ENCODE measurements around the gene PRR15L. TPM values are rescaled to one million over a fixed set of nuclear protein-coding genes. Genes with fewer than 3 reads are reported as not detected.

The PRR15L gene
- polyA plus RNA-seq, 1 experiment = not detected

DNA sequence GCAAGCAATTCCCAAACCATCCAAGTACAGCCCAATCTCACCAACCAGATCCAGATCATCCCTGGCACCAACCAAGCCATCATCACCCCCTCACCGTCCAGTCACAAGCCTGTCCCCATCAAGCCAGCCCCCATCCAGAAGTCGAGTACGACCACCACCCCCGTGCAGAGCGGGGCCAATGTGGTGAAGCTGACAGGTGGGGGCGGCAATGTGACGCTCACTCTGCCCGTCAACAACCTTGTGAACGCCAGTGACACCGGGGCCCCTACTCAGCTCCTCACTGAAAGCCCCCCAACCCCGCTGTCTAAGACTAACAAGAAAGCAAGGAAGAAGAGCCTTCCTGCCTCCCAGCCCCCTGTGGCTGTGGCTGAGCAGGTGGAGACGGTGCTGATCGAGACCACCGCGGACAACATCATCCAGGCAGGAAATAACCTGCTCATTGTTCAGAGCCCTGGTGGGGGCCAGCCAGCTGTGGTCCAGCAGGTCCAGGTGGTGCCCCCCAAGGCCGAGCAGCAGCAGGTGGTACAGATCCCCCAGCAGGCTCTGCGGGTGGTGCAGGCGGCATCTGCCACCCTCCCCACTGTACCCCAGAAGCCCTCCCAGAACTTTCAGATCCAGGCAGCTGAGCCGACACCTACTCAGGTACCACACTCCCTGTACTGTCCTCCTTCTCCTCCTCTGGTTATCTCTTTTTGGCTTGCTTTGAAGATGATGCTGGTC, 41.0 kb downstream of the PRR15L start:
- ChIA-PET CTCF (interaction anchor here (0.6 kb wide), 1 partner anchor 33 kb away, joined by 3 read pairs; no protein-coding TSS in a partner anchor), POLR2A (no interaction called here)
- TF ChIP-seq, protein P1, sequence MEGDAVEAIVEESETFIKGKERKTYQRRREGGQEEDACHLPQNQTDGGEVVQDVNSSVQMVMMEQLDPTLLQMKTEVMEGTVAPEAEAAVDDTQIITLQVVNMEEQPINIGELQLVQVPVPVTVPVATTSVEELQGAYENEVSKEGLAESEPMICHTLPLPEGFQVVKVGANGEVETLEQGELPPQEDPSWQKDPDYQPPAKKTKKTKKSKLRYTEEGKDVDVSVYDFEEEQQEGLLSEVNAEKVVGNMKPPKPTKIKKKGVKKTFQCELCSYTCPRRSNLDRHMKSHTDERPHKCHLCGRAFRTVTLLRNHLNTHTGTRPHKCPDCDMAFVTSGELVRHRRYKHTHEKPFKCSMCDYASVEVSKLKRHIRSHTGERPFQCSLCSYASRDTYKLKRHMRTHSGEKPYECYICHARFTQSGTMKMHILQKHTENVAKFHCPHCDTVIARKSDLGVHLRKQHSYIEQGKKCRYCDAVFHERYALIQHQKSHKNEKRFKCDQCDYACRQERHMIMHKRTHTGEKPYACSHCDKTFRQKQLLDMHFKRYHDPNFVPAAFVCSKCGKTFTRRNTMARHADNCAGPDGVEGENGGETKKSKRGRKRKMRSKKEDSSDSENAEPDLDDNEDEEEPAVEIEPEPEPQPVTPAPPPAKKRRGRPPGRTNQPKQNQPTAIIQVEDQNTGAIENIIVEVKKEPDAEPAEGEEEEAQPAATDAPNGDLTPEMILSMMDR (IDR thresholded peaks at IDR 0.05; ENCODE audit: insufficient read depth, low read depth, low read length) = no peak
- DNase-seq (ENCODE audit: low read depth) = no peak
- Histone ChIP-seq H3K36me3 (ENCODE audit: control insufficient read depth, insufficient read depth, low read length) (peaks cover 11% of the 10 kb centered on the region), H3K27me3 (ENCODE audit: control insufficient read depth, insufficient read depth, low read length) (no peaks in the 10 kb centered on the region), H3K4me3 (ENCODE audit: low read depth, low read length) (no peak overlapping the region)

DNA sequence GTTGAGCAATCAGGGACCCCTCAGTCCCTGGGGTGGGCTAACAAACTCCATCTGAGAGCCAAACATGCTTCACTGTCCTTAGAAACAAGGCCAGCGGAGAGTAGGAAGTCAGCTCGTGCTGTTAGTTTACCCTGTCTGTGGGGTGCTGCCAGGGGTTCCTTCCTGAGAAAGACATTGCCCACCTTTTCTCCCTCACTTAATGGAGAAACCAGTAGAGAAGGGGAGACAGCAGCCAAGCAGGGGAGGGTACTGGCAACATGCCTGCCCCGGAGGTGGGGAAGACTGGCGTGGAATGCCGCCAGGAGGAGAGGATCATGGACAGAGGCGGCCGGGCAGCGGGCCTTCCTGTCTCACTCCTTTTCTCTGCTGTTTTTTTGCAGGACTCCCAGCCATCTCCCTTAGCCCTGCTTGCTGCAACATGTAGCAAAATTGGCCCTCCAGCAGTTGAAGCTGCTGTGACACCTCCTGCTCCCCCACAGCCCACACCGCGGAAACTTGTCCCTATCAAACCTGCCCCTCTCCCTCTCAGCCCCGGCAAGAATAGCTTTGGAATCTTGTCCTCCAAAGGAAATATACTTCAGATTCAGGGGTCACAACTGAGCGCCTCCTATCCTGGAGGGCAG, 41.8 kb downstream of the PRR15L start:
- TF ChIP-seq, protein P1 (IDR thresholded peaks at IDR 0.05; ENCODE audit: insufficient read depth, low read depth, low read length) = no peak
- ChIA-PET CTCF (interaction anchor here (0.6 kb wide), 3 partner anchors 25 to 182 kb away, joined by 3 read pairs; no protein-coding TSS in a partner anchor), POLR2A (no interaction called here)

DNA sequence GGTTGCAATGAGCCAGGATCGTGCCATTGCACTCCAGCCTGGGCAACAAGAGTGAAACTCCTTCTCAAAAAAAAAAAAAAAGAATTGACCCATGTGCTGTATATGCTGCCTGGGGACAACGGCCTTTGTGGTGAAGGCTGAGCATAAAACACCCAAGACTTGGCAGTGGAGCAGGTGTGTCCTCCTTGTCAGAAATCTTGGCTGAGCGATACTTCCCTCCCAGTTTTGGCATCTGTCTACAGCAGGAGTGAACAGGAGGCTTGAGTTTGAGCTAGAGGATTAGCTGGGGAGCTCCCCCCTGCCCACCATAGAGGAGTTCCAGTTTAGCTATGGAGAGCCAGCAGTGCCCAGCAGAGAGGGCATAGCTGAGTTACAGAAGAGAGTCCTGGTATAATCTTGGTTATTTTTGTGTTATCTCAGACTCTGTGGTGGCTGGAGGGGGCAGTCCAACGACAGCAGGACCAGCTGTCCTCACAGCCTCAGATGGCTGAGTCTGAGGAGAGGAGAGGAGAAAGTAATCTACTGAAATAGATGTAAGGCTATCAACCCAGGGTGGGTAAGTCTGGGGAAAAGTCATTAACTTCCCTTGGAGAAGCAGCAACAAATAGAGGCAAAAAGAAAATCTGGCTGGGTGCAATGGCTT, 43.3 kb downstream of the PRR15L start:
- CTCF ChIA-PET = interaction anchor here (0.5 to 2.1 kb wide), 4 partner anchors 9 to 695 kb away, joined by 3 to 9 read pairs (median 4); no protein-coding TSS in a partner anchor
- Histone ChIP-seq H3K4me3 (ENCODE audit: low read depth, low read length) (no peak overlapping the region), H3K27me3 (ENCODE audit: control insufficient read depth, insufficient read depth, low read length) (no peaks in the 10 kb centered on the region), H3K36me3 (ENCODE audit: control insufficient read depth, insufficient read depth, low read length) (peaks cover 11% of the 10 kb centered on the region)
- DNase-seq (ENCODE audit: low read depth) = no peak
- TF ChIP-seq, protein P1 (IDR thresholded peaks at IDR 0.05; ENCODE audit: insufficient read depth, low read depth, low read length) = no peak
- POLR2A ChIA-PET = no interaction called here

More for the DNA sequence above, 41.8 kb downstream of the PRR15L start:
- Histone ChIP-seq H3K27me3 (ENCODE audit: control insufficient read depth, insufficient read depth, low read length) (no peaks in the 10 kb centered on the region), H3K4me3 (ENCODE audit: low read depth, low read length) (no peak overlapping the region), H3K36me3 (ENCODE audit: control insufficient read depth, insufficient read depth, low read length) (peaks cover 11% of the 10 kb centered on the region)
- DNase-seq (ENCODE audit: low read depth) = no peak

DNA sequence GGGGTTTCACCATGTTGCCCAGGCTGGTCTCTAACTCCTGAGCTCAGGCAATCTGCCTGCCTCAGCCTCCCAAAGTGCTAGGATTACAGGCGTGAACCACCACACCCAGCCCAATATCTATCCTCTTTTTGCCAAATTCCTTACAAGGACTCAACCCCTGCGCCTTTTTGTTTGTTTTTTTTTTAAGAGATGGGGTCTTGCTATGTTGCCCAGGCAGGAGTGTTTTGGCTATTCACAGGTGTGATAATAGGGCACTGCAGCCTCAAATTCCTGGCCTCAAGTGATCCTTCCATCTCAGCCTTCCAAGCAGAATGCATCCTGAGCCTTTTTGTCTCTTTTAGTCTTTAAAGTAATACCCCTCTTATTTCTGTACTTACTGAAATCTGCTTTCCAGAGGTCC, 44.6 kb downstream of the PRR15L start:
- TF ChIP-seq, protein P1 (IDR thresholded peaks at IDR 0.05; ENCODE audit: insufficient read depth, low read depth, low read length) = no peak
- CTCF ChIA-PET = no interaction called here

More for the DNA sequence above, 44.6 kb downstream of the PRR15L start:
- POLR2A ChIA-PET = no interaction called here
- H3K36me3 ChIP-seq (ENCODE audit: control insufficient read depth, insufficient read depth, low read length) = peaks cover 11% of the 10 kb centered on the region
- no peak overlapping the region for H3K4me3 ChIP-seq (ENCODE audit: low read depth, low read length)
- no peak for DNase-seq (ENCODE audit: low read depth)
- no peaks in the 10 kb centered on the region for H3K27me3 ChIP-seq (ENCODE audit: control insufficient read depth, insufficient read depth, low read length)

Data from BJ (cell line).